Pancreas (tissue), 10 donors: ENCODE results near the gene SV2C. TPM values are rescaled to one million over a fixed set of nuclear protein-coding genes. Genes with fewer than 3 reads are reported as not detected.

Source experiments
- ATAC-seq, 4 donors: fragments of 200-7000 bp; cut with Tn5 transposase; one replicate each; pipeline versions ENCODE4 v1.8.0 to v1.9.1; 2020; ENCODE audit warnings: mild to moderate bottlenecking in 4 of 4, moderate library complexity in 4 of 4
- DNase-seq, 6 donors: peaks; one replicate each; pipeline ENCODE4 v3.0.0-alpha.2; 2020
- FAIRE-seq: peaks from 2 replicates; lab custom pipeline; 2012; peaks lifted over from hg19 to GRCh38; lab: Jason Lieb, UNC
- H3K27ac ChIP-seq, 4 donors: fragments of 200-600 bp; sonication (generic); 1 replicate in 3 of 4; 2 replicates in 1 of 4; pipeline versions ENCODE4 v1.5.0 to v1.8.0; 2020
- H3K27me3 ChIP-seq, 4 donors: fragments of 200-600 bp; one replicate each; pipeline ENCODE4 v1.8.0; 2021
- H3K36me3 ChIP-seq, 3 donors: fragments of 200-600 bp; sonication (generic) in 1 of 3; one replicate each; pipeline versions ENCODE4 v1.5.0 to v1.8.0; 2020 to 2021
- H3K4me1 ChIP-seq, 3 donors: fragments of 200-600 bp; one replicate each; pipeline ENCODE4 v1.8.0; 2021
- H3K4me3 ChIP-seq, 4 donors: fragments of 200-600 bp; sonication (generic) in 2 of 4; one replicate each; pipeline versions ENCODE4 v1.5.0 to v1.8.0; 2020 to 2021
- H3K9me3 ChIP-seq, 4 donors: fragments of 200-600 bp; one replicate each; pipeline ENCODE4 v1.8.0; 2021
- WGBS, 2 donors: extraction: QIAGEN DNeasy Blood & Tissue Kit; methylation state at CpG; one replicate each; pipeline ENCODE4 v1.1.7; 2013; 5-methylcytosine and 5-hydroxymethylcytosine counted together
- intact Hi-C, 3 donors: fragments of 100-400 bp; cut with DNase I; formaldehyde crosslinking; loops; one replicate each; pipeline versions ENCODE4 v1.11.1 to v1.14.2; 2022
- polyA plus RNA-seq, 2 donors: library from polyadenylated mRNA; stranded (reverse); fragments of 200-250 nt; gene quantifications; one replicate each; pipeline ENCODE4 v1.2.3, GENCODE V29; 2013
- total RNA-seq, 6 donors: library from RNA; stranded (reverse); fragmentation: NEBNext Ultra II Directional in 4 of 6; extraction: Animal tissue kit (Norgen Biotek cat#: 25700) in 4 of 6; gene quantifications; one replicate each; pipeline versions ENCODE4 v1.2.1 to v1.2.4, GENCODE V29; 2021 to 2023
- TF ChIP-seq, protein P1 (sequence below), 4 donors: fragments of 200-600 bp; sonication (generic) in 3 of 4; IDR thresholded peaks; one replicate each; pipeline versions ENCODE4 v1.5.0 to v1.8.0; 2021; ENCODE audit warnings: antibody characterized with exemption in 4 of 4
- donor health status: healthy with polysubstance abuse.
- donor health status: DM: no; HTN: no; CAD: no; lungs with moderate emphysema.
- donor health status: DM: no; HTN: no; CAD: no.
- donor health status: control.
- donor health status: control.
- donor health status: Bipolar disorder and iron deficiency.
- donor health status: DM: yes; HTN: yes; CAD: no.
- donor health status: DM: no; HTN: no; CAD: no.
- donor health status: DM: no; HTN: no; CAD: no.
- donor health status: DM: yes; HTN: yes; CAD: no.

SV2C gene
- total and polyA plus RNA-seq, 8 donors = 0.05 to 0.18 (median 0.08) TPM; not detected in 1

DNA sequence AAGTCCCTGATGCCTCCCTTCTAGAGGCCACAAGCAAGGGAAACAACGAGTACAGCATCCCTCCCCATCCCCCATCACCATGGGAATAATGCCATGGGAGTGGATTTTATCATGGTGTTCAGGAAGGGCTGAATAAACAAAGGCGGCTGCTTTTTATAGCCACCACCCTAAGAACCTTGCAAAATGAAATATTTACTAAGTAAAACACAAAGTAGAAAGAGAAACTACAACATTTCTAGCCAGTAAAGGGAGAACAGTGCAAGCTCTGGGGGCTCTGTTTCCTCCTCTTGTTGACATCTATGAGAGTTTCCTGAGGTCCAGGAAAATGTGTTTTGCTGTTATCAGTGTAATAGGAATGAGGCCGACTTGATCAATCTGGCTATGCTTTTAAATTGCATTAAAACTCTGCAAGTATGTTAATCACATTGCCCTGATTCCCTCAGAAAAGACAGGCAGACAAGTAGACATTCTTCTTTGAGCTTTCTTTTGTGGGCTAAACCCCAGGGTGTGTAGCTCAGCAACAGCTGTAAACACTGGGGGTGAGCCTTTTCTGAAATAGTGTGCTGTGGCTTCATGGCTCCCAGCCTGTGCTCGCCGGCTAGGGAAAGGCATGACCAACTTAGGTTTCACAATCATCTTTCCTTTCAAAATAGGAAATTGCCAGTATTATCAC is 31.1 kb downstream of the SV2C start:
- no peak for FAIRE-seq
- no peak overlapping the region for H3K4me3 ChIP-seq
- peak in 3 of 4 donors; percentile 49 to 76 (median 74) for ATAC-seq
- H3K4me1 ChIP-seq = peaks cover 0 to 9% (median 4%) of the 10 kb centered on the region in 3 donors
- H3K9me3 ChIP-seq = no peaks in the 10 kb centered on the region
- DNase-seq = peak in 2 of 6 donors; percentile 8 to 18
- intact Hi-C loops = no loop called here
- H3K36me3 ChIP-seq = no peaks in the 10 kb centered on the region
- 25 to 34% methylated on average over 5 of the region's 5 CpGs for WGBS, 2 donors
- TF ChIP-seq, protein P1, sequence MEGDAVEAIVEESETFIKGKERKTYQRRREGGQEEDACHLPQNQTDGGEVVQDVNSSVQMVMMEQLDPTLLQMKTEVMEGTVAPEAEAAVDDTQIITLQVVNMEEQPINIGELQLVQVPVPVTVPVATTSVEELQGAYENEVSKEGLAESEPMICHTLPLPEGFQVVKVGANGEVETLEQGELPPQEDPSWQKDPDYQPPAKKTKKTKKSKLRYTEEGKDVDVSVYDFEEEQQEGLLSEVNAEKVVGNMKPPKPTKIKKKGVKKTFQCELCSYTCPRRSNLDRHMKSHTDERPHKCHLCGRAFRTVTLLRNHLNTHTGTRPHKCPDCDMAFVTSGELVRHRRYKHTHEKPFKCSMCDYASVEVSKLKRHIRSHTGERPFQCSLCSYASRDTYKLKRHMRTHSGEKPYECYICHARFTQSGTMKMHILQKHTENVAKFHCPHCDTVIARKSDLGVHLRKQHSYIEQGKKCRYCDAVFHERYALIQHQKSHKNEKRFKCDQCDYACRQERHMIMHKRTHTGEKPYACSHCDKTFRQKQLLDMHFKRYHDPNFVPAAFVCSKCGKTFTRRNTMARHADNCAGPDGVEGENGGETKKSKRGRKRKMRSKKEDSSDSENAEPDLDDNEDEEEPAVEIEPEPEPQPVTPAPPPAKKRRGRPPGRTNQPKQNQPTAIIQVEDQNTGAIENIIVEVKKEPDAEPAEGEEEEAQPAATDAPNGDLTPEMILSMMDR (IDR thresholded peaks at IDR 0.05) = no peak
- no peak overlapping the region for H3K27ac ChIP-seq
- no peaks in the 10 kb centered on the region for H3K27me3 ChIP-seq

DNA sequence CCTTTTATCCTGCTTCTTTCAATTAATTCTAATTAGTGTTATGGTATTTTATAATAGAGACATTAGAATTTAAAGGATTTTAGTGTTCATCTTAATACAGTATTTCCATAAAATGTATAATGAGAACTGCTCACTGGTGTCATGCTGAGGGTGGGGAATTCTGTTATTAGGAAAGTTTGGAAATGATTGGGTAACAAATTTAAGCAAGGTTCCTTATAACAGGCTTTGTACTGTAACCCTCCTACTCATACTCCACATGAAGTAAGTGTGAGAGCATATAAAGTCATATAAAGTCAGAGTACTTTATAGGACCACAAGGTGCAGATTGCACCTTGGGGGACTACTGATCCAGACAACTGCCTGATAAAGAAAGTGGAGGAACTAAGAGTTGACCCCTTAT is 42.2 kb downstream of the SV2C start:
- no peak for DNase-seq
- no peak for FAIRE-seq
- TF ChIP-seq, protein P1 (IDR thresholded peaks at IDR 0.05) = no peak
- Histone ChIP-seq H3K27ac (no peak overlapping the region), H3K9me3 (no peaks in the 10 kb centered on the region), H3K36me3 (no peaks in the 10 kb centered on the region), H3K4me1 (no peaks in the 10 kb centered on the region), H3K27me3 (peaks cover 0 to 3% (median 0%) of the 10 kb centered on the region in 4 donors), H3K4me3 (no peak overlapping the region)
- no peak for ATAC-seq
- intact Hi-C loops = no loop called here

DNA sequence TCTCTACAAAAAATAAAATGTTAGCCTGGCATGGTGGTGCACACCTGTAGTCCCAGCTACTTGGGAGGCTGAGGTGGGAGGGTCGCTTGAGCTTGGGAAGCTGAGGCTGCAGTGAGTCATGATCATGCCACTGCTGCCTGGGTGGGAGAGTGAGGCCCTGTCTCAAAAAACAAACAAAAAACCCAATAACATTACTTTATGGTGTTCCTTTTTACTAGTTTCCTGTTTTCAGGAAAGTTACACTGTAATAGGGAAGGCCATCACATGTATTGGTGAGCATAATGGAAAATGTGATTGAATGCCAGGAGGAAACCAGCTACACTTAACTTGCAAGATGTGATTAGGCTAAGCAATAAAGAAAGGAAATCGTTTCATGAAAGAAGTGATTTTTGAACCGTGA is 42.7 kb downstream of the SV2C start:
- ATAC-seq = no peak
- H3K4me1 ChIP-seq = no peaks in the 10 kb centered on the region
- intact Hi-C loops = no loop called here
- TF ChIP-seq, protein P1 (IDR thresholded peaks at IDR 0.05) = no peak
- no peaks in the 10 kb centered on the region for H3K36me3 ChIP-seq
- peaks cover 0 to 3% (median 0%) of the 10 kb centered on the region in 4 donors for H3K27me3 ChIP-seq
- no peak for DNase-seq
- FAIRE-seq = no peak
- no peak overlapping the region for H3K4me3 ChIP-seq
- H3K27ac ChIP-seq = no peak overlapping the region
- WGBS, 2 donors = 74 to 82% methylated on average over 3 of the region's 3 CpGs
- H3K9me3 ChIP-seq = no peaks in the 10 kb centered on the region

DNA sequence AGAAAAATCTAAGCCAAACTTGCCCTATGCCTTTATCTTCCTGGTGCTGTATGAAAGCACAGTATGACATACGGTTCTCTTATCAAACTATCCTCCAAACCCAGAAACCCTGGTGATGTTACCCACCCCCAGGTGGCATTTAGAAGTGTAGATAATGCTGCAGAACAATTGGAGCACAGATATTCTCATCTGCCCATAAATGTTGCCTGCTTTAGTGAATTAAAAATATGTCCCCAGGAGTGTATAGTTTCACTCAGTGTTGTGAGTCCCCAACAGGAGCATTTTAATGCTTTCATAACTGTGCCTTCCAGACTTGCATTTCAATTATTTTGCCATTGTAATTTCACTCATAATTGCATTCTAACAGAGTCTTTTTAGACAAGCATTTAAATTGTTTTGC is 50.8 kb downstream of the SV2C start:
- TF ChIP-seq, protein P1 (IDR thresholded peaks at IDR 0.05) = no peak
- FAIRE-seq (no peak), ATAC-seq (no peak), DNase-seq (no peak)
- no peaks in the 10 kb centered on the region for H3K9me3 ChIP-seq
- no peak overlapping the region for H3K4me3 ChIP-seq
- no peaks in the 10 kb centered on the region for H3K4me1 ChIP-seq
- WGBS, 2 donors = 28 to 37% methylated on average over 1 of the region's 1 CpG
- no peaks in the 10 kb centered on the region for H3K27me3 ChIP-seq
- intact Hi-C loops = no loop called here
- H3K36me3 ChIP-seq = no peaks in the 10 kb centered on the region
- no peak overlapping the region for H3K27ac ChIP-seq

DNA sequence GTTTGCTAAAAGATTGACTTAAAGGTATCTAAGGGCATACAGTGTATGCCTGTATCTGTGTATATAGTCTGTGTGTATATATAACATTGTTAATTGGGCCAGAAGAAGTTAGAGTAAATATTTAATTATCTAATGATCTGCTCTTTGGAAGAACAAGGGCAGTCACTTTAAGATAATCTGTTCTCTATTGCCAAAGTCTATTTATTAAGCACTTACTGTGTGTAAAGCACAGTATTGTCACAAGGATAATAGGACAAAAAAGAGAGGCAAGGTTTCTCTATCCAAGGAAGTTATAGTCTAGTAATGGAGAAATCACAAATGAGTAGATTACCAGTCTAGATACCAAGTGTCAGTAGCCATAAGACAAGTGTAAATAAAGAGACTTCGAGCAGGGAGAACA is 51.5 kb downstream of the SV2C start:
- TF ChIP-seq, protein P1 (IDR thresholded peaks at IDR 0.05) = no peak
- intact Hi-C loops = no loop called here
- H3K4me1 ChIP-seq = no peaks in the 10 kb centered on the region
- DNase-seq (no peak), FAIRE-seq (no peak), ATAC-seq (no peak)
- no peaks in the 10 kb centered on the region for H3K36me3 ChIP-seq
- no peak overlapping the region for H3K4me3 ChIP-seq
- H3K9me3 ChIP-seq = no peaks in the 10 kb centered on the region
- no peak overlapping the region for H3K27ac ChIP-seq
- WGBS, 2 donors = 27 to 31% methylated on average over 1 of the region's 1 CpG
- no peaks in the 10 kb centered on the region for H3K27me3 ChIP-seq
